Neuron (in vitro differentiated cells): Measurements from ENCODE around the gene KIFC3.
"Not testable (repeated sequence)": the region's sequence is repeated elsewhere in the genome, so short reads cannot be mapped to it uniquely, and the experiment has no call there.

Source experiments
- H2AFZ ChIP-seq: one replicate; pipeline ENCODE4 v1.6.1; 2013; ENCODE audit warnings: low read depth, mild to moderate bottlenecking, inconsistent platforms, low read length, moderate library complexity
- H3K27me3 ChIP-seq: one replicate; pipeline ENCODE4 v1.6.1; 2013; ENCODE audit warnings: low read length; ENCODE audit not compliant: insufficient read depth
- H3K36me3 ChIP-seq: one replicate; pipeline ENCODE4 v1.6.1; 2013; ENCODE audit warnings: low read length; ENCODE audit not compliant: insufficient read depth
- H3K4me1 ChIP-seq: one replicate; pipeline ENCODE4 v1.6.1; 2013; ENCODE audit warnings: low read length; ENCODE audit not compliant: insufficient read depth
- H3K4me3 ChIP-seq: 2 replicates; pipeline ENCODE4 v1.5.1; 2013; ENCODE audit warnings: mild to moderate bottlenecking, low read length, moderate library complexity
- H3K9me3 ChIP-seq: one replicate; pipeline ENCODE4 v1.6.1; 2013; ENCODE audit warnings: low read length

Gene KIFC3

DNA sequence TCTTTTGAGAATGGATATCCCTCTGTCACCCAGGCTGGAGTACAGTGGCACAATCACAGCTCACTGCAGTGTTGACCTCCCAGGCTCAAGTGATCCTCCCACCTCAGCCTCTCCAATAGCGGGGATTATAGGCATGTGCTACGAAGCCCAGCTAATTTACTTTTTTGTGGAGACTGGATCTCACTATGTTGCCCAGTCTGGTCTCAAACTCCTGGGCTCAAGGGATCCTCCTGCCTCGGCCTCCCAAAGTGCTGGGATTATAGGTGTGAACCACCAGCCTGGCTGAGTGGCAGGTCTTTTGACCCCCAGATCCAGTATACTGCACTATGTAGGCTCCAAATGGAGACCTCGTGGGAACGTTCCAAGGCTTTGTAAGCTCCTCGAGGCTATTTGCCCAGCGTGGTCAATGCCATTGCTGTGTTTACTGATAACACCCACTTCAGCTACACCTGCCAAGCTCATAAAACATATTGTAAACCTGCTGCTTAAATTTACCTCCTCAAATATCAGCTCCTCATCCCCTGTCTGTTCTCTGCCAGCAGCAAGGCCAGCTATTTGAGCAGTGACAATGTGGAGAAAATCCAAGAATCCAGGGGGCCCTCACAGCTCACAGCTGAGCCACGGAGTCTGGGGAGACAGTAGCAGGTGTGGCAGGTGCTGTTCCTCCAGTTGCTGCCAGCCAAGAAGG, 16.2 kb upstream of the KIFC3 start:
- H3K4me1 ChIP-seq = peaks cover 10% of the 10 kb centered on the region
- H3K27me3 ChIP-seq = no peaks in the 10 kb centered on the region

DNA sequence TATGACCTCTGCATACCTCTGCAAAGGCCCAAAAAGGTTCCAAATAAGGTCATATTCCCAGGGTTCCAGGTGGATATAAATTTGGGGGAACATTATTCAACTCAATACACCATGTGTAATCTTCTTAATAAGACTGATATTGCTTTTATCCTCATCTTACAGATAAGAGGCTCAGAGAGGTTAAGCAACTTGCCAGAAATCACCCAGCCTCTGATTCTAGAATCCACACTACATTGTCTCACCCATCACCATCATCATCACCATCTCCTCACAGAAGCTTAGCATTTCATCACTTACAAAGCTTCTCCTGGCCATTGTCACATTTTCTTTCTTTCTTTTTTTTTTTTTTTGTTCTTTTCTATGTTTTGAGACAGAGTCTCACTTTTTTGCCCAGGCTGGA, 15.4 kb upstream of the KIFC3 start:
- Histone ChIP-seq H3K4me1 (peaks cover 10% of the 10 kb centered on the region), H3K27me3 (no peaks in the 10 kb centered on the region), H3K4me3 (no peak overlapping the region), H3K36me3 (no peaks in the 10 kb centered on the region), H2AFZ (no peak overlapping the region), H3K9me3 (no peaks in the 10 kb centered on the region)

More for the DNA sequence above, 16.2 kb upstream of the KIFC3 start:
- Histone ChIP-seq H3K4me3 (no peak overlapping the region), H3K9me3 (no peaks in the 10 kb centered on the region), H2AFZ (no peak overlapping the region), H3K36me3 (no peaks in the 10 kb centered on the region)

DNA sequence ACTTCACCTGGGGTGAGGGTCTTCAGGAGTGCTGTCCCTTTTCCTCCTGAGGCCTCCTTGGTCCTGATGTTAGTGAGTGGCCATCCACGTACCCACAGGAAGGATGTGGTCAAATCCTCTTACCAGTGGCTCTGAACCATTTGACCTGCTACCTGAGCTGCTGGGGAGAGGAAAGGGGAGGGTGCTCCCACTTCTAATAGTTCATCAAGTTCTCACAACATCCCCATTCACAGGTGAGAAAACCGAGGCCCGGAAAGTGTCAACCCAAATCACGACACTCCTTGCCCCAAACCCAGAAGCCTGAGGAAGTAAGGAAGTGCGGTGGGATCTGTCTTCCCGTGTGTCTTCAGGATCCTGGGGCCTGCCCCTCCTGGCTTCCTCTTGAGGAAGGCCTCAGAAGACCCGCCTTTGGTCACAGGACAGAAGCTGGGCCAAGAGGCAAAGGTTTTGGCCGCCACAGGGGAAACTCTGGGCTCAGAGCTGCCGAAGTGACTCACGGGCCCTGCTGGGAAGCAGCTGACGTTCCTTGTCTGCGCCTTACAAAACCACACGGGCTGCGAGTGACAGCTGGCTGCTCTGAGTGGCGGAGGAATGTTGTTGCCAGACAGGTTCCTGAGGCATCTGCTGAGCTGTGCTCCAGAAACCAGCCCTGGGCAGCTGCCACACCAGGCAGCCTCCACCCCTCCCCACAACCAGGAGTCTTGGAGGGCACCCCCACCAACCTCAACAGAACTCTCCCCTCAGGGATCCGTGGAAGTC, 13.9 kb upstream of the KIFC3 start:
- Histone ChIP-seq H3K4me1 (peaks cover 10% of the 10 kb centered on the region), H2AFZ (peak overlapping the region; percentile 12), H3K36me3 (no peaks in the 10 kb centered on the region), H3K9me3 (no peaks in the 10 kb centered on the region), H3K4me3 (no peak overlapping the region), H3K27me3 (peaks cover 2% of the 10 kb centered on the region)

DNA sequence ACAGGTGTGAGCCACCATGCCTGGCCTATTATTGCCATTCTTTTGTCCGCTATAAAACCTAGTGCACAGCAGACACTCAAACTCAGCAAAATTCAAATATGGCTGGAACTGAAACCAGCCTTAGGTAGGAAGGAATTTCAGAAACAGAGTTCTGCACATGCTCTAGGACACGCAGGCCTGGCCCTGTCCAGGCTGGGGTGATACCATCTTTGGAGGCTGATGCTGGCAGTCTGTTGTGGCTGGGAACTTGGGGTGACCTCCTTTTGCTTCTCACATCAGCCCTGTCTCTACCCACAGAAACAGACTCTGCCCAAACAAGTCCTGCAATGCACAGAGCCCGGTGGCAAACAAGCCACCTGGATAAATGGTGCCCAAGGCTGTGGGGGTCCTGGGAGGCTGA, 12.6 kb upstream of the KIFC3 start:
- no peaks in the 10 kb centered on the region for H3K36me3 ChIP-seq
- no peaks in the 10 kb centered on the region for H3K9me3 ChIP-seq
- H3K4me1 ChIP-seq = peaks cover 13% of the 10 kb centered on the region
- no peak overlapping the region for H2AFZ ChIP-seq
- H3K27me3 ChIP-seq = peaks cover 2% of the 10 kb centered on the region
- no peak overlapping the region for H3K4me3 ChIP-seq

DNA sequence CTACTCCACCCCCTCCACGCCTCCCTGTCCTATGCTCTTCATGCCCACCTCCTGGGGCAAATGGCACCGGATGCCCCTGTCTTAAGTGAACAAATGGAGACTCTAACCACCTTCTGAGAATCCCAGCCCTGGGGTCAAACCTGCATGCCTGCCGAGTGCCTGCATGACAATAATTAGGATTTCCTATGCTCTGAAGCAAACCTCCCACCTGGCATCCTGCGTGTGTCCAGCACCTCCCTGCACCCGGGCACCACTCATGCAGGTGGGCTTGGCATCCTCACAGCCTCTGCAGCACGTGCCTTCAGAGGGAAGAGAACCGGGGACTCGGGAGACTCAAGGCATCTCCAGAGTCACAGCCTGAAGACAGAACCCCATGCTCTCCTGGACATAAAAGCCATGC, 11.2 kb upstream of the KIFC3 start:
- H3K27me3 ChIP-seq = peaks cover 2% of the 10 kb centered on the region
- peaks cover 16% of the 10 kb centered on the region for H3K4me1 ChIP-seq
- H3K36me3 ChIP-seq = no peaks in the 10 kb centered on the region
- H3K9me3 ChIP-seq = no peaks in the 10 kb centered on the region
- H3K4me3 ChIP-seq = no peak overlapping the region
- no peak overlapping the region for H2AFZ ChIP-seq

DNA sequence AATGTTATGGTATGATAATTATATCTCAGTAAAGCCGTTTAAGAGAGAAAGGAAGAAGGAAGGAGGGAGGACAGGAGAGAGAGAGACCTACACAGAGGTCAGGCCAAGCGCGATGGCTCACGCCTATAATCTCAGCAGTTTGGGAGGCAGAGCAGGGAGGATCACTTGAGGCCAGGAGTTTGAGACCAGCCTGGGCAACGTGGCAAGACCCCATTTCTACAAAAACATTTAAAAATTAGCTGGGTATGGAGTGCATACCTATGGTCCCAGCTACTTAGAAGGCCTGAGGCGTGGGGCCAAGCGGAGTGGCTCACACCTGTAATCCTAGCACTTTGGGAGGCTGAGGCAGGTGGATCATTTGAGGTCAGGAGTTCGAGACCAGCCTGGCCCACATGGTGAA, 9.0 kb upstream of the KIFC3 start:
- not testable (repeated sequence) for H3K4me3 ChIP-seq, H3K27me3 ChIP-seq, H2AFZ ChIP-seq, H3K9me3 ChIP-seq, H3K36me3 ChIP-seq
- H3K4me1 ChIP-seq = peaks cover 15% of the 10 kb centered on the region

DNA sequence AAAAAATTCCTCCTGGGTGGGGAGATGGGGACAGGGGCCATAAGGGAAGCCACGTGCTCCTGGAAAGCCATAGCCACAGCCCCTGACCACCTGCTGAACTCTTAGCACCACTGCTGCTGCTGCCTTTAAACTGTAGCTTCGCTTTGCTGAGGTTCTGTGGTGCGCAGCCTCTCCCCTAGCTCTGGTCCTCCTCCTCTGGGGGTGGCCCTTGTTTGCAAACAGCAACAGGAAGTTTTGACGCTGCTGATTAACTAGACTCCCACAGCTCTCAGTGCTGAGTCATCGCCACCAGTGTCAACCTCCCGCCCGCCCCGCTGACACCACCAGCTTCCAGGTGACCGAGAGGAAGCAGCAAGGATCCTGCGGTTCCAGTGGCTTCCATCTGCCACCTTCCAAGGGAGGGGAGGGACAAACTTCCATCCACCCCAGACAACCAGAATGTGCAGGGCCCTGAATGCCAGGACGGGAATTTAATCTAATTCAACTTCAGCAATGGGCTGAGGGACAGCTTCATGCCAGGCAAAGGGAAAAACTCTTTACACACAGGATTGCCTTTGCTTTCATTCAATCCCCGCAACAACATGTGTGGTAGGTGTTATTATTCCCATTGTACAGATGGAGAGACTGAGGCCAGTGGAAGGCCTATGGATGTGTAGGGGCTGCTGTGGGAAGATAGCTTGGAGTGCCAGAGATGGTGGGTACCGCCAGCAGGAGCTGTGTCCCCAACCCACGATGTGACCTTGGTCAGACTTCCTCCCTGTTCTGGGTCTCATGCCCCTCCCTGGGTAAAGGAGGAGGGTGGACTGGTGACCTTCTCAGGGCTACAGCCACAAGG, 8.1 kb upstream of the KIFC3 start:
- Histone ChIP-seq H3K9me3 (no peaks in the 10 kb centered on the region), H2AFZ (no peak overlapping the region), H3K27me3 (peaks cover 4% of the 10 kb centered on the region), H3K4me1 (peaks cover 9% of the 10 kb centered on the region), H3K36me3 (no peaks in the 10 kb centered on the region), H3K4me3 (no peak overlapping the region)

DNA sequence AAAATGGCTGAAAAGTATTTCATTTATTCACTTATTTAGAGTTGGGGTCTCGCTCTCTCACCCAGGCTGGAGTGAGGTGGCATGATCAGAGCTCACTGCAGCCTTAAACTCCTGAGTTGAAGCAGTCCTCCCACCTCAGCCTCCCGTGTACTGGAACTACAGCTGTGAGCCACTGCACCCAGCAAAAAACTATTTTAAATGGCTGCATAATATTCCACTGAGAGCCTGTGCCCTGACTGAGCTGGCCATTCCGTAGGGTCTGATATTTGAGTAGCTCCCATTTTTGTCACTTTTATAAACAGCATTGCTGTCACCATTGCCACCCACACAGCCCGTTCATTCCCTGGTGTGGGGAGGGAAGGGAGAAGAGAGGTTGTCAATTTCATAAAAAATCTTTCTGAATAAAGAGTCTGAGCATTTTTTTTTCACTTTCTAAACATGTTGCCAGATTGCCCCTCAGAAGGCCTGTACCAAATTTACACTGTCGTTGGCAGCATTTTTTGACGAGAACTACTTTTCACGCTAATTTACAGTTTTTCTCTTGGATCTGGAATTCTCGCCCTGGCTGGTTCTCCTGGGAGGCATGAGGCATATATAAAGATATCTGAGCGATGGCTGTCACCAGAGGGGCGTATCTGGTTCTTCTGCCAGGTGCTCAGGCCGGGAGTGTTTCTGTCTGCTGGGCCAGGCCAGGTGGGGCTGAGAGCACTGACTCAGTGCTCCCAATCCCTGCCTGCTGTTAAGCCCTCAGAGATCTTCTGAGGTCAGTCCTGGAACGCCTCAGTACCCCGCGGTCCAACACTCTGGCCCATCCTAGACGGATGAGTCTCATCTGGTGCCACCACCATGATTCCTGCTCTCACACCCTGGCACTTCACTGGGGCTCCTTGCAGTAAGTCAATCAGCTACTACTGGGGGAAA, 7.2 kb upstream of the KIFC3 start:
- Histone ChIP-seq H3K9me3 (no peaks in the 10 kb centered on the region), H3K27me3 (peaks cover 7% of the 10 kb centered on the region), H3K4me1 (peaks cover 9% of the 10 kb centered on the region), H2AFZ (no peak overlapping the region), H3K4me3 (no peak overlapping the region), H3K36me3 (no peaks in the 10 kb centered on the region)

DNA sequence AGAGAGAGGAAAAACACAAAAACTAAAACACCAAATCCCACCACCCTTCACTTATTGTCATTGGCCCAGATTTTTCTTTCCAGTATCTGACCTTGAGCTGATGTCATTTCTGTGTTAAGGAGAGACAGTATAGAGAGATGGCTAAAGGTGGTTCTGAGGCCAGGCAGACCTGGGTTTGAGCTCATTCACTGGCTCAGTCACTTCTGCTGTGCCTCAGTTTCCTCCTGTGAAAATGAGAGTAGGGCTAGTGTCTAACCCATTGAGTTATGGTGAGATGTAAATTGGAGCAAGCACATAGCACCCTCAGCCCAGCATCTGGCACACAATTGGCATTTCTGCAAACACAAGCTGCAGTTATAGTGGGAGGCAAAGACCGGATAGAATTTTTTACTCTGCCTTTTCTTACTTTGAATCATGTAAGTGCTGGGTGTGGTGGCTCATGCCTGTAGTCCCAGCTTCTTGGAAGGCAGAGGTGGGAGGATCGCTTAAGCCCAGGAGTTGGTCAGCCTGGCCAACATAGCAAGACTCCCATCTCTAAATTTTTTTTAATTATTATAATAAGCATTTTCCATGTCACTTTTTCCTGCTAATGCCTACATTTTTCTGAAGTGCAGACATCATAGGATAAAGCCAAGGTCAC, 6.4 kb upstream of the KIFC3 start:
- Histone ChIP-seq H3K4me3 (no peak overlapping the region), H2AFZ (no peak overlapping the region)

DNA sequence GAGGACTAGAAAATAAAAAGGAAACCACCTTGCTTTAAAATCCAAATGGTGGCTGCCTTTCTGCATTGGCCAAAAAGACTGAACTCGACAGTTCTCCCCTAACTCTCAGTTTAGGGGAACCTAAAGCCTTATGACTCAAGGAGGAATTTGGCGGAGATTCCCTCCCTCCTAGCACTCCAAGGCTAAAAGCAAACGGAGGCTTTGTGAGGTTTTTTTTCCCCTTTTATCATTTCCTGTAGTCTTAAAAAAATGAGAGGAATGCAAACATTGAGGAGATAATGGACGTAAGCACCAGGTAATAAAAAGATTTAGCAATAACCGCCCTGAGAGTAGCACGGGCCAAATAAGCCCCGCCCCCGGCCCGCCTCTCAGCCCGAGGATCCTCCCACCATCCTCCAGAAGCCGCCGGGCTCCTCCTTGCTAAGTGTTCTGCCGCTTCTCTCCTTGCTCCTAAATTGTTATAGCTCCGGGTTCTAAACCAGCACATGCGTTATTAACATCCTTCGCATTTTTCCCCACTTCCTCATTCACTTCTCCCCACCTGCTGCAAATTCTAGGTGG, 5.8 kb upstream of the KIFC3 start:
- Histone ChIP-seq H3K4me1 (peaks cover 17% of the 10 kb centered on the region), H3K36me3 (no peaks in the 10 kb centered on the region), H3K4me3 (no peak overlapping the region), H3K9me3 (no peaks in the 10 kb centered on the region), H3K27me3 (peaks cover 7% of the 10 kb centered on the region), H2AFZ (no peak overlapping the region)

More for the DNA sequence above, 6.4 kb upstream of the KIFC3 start:
- H3K27me3 ChIP-seq = peaks cover 7% of the 10 kb centered on the region
- H3K4me1 ChIP-seq = peaks cover 11% of the 10 kb centered on the region
- H3K36me3 ChIP-seq = no peaks in the 10 kb centered on the region
- no peaks in the 10 kb centered on the region for H3K9me3 ChIP-seq

DNA sequence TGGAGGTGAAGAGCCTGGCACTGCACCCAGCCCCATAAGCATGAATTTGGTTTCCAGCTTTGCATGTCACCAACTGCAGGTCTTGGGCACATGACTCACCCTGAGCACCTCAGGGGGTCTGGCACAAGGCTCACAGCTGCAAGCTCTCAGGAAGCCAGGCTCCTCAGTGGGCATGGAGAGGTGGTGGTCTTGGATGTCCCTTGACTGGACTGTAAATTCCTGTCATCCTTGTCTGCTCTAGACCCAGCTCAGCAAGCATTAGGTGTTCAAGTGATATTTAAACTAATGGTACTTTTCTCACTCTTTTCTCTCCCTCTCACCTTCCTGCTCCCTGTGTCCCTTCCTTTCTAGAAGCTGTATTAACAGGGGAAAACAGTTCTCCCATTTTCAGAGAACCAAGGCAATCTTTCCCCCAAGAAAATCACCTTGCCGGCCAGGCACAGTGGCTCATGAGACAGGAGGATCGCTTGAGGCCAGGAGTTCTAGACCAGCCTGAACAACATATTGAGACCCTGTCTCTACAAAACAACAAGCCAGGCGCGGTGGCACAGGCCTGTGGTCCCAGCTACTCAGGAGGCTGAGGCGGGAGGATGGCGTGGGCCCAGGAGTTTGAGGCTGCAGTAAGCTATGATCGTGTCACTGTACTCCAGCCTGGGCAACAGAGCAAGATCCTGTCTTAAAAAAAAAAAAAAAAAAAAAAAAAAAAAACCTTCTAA, 5.1 kb upstream of the KIFC3 start:
- Histone ChIP-seq H3K4me3 (no peak overlapping the region), H3K27me3 (peaks cover 7% of the 10 kb centered on the region), H3K36me3 (no peaks in the 10 kb centered on the region), H3K9me3 (no peaks in the 10 kb centered on the region), H2AFZ (no peak overlapping the region), H3K4me1 (peaks cover 23% of the 10 kb centered on the region)
